B cell (primary cell): ENCODE measurements around the gene FOLR1.
"Not testable (repeated sequence)": the region's sequence is repeated elsewhere in the genome, so short reads cannot be mapped to it uniquely, and the experiment has no call there.

ENCODE experiments used
- EZH2 ChIP-seq: IDR thresholded peaks from 2 replicates; pipeline ENCODE4 v1.6.1; 2012; ENCODE audit warnings: borderline replicate concordance, low read depth, mild to moderate bottlenecking, moderate library complexity, low read length; ENCODE audit not compliant: insufficient read depth, poor library complexity, severe bottlenecking
- TF ChIP-seq, protein P1 (sequence below): fragments of 200-600 bp; IDR thresholded peaks from one replicate; pipeline ENCODE4 v1.8.0; 2022; ENCODE audit warnings: antibody characterized with exemption, mild to moderate bottlenecking

DNA sequence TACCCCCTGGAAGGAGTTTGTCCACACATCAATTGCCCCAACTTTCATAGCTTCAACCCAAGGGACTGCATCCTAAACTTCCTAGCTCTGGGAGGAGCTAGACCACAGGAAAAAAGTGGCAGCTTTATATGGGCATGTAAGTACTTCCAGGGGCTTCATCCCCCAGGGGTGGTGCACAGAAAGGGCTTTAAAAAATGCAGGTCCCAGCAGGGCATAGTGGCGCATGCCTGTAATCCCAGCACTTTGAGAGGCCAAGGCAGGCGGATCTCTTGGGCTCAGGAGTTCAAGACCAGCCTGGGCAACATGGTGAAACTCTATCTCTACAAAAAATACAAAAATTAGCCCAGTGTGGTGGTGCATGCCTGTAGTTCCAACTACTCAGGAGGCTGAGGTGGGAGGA is 14.9 kb downstream of the FOLR1 start:
- TF ChIP-seq, protein P1, sequence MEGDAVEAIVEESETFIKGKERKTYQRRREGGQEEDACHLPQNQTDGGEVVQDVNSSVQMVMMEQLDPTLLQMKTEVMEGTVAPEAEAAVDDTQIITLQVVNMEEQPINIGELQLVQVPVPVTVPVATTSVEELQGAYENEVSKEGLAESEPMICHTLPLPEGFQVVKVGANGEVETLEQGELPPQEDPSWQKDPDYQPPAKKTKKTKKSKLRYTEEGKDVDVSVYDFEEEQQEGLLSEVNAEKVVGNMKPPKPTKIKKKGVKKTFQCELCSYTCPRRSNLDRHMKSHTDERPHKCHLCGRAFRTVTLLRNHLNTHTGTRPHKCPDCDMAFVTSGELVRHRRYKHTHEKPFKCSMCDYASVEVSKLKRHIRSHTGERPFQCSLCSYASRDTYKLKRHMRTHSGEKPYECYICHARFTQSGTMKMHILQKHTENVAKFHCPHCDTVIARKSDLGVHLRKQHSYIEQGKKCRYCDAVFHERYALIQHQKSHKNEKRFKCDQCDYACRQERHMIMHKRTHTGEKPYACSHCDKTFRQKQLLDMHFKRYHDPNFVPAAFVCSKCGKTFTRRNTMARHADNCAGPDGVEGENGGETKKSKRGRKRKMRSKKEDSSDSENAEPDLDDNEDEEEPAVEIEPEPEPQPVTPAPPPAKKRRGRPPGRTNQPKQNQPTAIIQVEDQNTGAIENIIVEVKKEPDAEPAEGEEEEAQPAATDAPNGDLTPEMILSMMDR, result not testable (repeated sequence)
- not testable (repeated sequence) for TF ChIP-seq EZH2
